H9 (cell line): ENCODE measurements around the gene SLK. TPM values are rescaled to one million over a fixed set of nuclear protein-coding genes. Genes with fewer than 3 reads are reported as not detected.

ENCODE experiments used
- DNase-seq: peaks from one replicate; pipeline ENCODE4 v3.0.0-alpha.2; 2017
- H2AFZ ChIP-seq: one replicate; pipeline ENCODE4 v1.6.1; 2013; ENCODE audit warnings: mild to moderate bottlenecking, low read length, control low read depth, moderate library complexity
- H2AK5ac ChIP-seq: 2 replicates; pipeline ENCODE4 v1.6.1; 2013; ENCODE audit warnings: low read length, control low read depth, mixed read lengths; ENCODE audit not compliant: insufficient read length
- H2BK120ac ChIP-seq: one replicate; pipeline ENCODE4 v1.6.1; 2013; ENCODE audit warnings: low read depth, mild to moderate bottlenecking, low read length, control low read depth, inconsistent platforms; ENCODE audit not compliant: poor library complexity, severe bottlenecking
- H2BK12ac ChIP-seq: 2 replicates; pipeline ENCODE4 v1.6.1; 2013; ENCODE audit warnings: low read length, control low read depth, mixed read lengths, low read depth; ENCODE audit not compliant: insufficient read length
- H2BK15ac ChIP-seq: 2 replicates; pipeline ENCODE4 v1.6.1; 2013; ENCODE audit warnings: low read depth, low read length, control low read depth
- H2BK20ac ChIP-seq: one replicate; pipeline ENCODE4 v1.6.1; 2013; ENCODE audit warnings: low read depth, mild to moderate bottlenecking, low read length, control low read depth, inconsistent platforms; ENCODE audit not compliant: poor library complexity, severe bottlenecking
- H2BK5ac ChIP-seq: 2 replicates; pipeline ENCODE4 v1.6.1; 2013; ENCODE audit warnings: low read length, control low read depth, mixed read lengths; ENCODE audit not compliant: insufficient read length
- H3K14ac ChIP-seq: 2 replicates; pipeline ENCODE4 v1.6.1; 2013; ENCODE audit warnings: low read length, control low read depth; ENCODE audit not compliant: insufficient read depth
- H3K18ac ChIP-seq: 2 replicates; pipeline ENCODE4 v1.6.1; 2013; ENCODE audit warnings: low read depth, mild to moderate bottlenecking, mixed read lengths, low read length, control low read depth; ENCODE audit not compliant: insufficient read length
- H3K23ac ChIP-seq: 2 replicates; pipeline ENCODE4 v1.6.1; 2013; ENCODE audit warnings: low read length, control low read depth, mixed read lengths, low read depth; ENCODE audit not compliant: insufficient read length
- H3K23me2 ChIP-seq: 2 replicates; pipeline ENCODE4 v1.6.1; 2013; ENCODE audit warnings: low read depth, mild to moderate bottlenecking, mixed read lengths, low read length, control low read depth; ENCODE audit not compliant: insufficient read length, poor library complexity, severe bottlenecking
- H3K27ac ChIP-seq: 2 replicates; pipeline ENCODE4 v1.5.1; 2013; ENCODE audit warnings: low read length, control low read depth, mixed read lengths, low read depth; ENCODE audit not compliant: insufficient read length
- H3K27me3 ChIP-seq: 2 replicates; pipeline ENCODE4 v1.6.1; 2013; ENCODE audit warnings: low read length, control low read depth, inconsistent platforms; ENCODE audit not compliant: insufficient read depth
- H3K4ac ChIP-seq: 2 replicates; pipeline ENCODE4 v1.6.1; 2013; ENCODE audit warnings: low read depth, mild to moderate bottlenecking, control low read depth, inconsistent platforms, low read length, moderate library complexity
- H3K4me1 ChIP-seq: 2 replicates; pipeline ENCODE4 v1.6.1; 2013; ENCODE audit warnings: low read length, control low read depth, inconsistent platforms; ENCODE audit not compliant: insufficient read depth
- H3K4me2 ChIP-seq: 2 replicates; pipeline ENCODE4 v1.6.1; 2013; ENCODE audit warnings: low read length, control low read depth, mixed read lengths; ENCODE audit not compliant: insufficient read length, insufficient read depth
- H3K56ac ChIP-seq: 2 replicates; pipeline ENCODE4 v1.6.1; 2013; ENCODE audit warnings: low read depth, mild to moderate bottlenecking, mixed read lengths, low read length, control low read depth; ENCODE audit not compliant: insufficient read length
- H3K79me1 ChIP-seq: 2 replicates; pipeline ENCODE4 v1.6.1; 2013; ENCODE audit warnings: low read depth, mild to moderate bottlenecking, moderate library complexity, low read length, control low read depth, inconsistent platforms; ENCODE audit not compliant: insufficient read depth, poor library complexity, severe bottlenecking
- H3K79me2 ChIP-seq: 2 replicates; pipeline ENCODE4 v1.6.1; 2013; ENCODE audit warnings: low read length, control low read depth, inconsistent platforms; ENCODE audit not compliant: insufficient read depth
- H3K9ac ChIP-seq: 2 replicates; pipeline ENCODE4 v1.6.1; 2013; ENCODE audit warnings: low read length, control low read depth, mixed read lengths; ENCODE audit not compliant: insufficient read length; ENCODE audit errors: extremely low read depth
- H3K9me3 ChIP-seq: one replicate; pipeline ENCODE4 v1.6.1; 2013; ENCODE audit warnings: low read depth, low read length, inconsistent platforms; ENCODE audit not compliant: control insufficient read depth
- H3T11ph ChIP-seq: one replicate; pipeline ENCODE4 v1.6.1; 2013; ENCODE audit warnings: mild to moderate bottlenecking, low read length, control low read depth, inconsistent platforms
- H4K20me1 ChIP-seq: one replicate; pipeline ENCODE4 v1.6.1; 2013; ENCODE audit not compliant: control insufficient read depth, insufficient read length, insufficient read depth
- H4K5ac ChIP-seq: 2 replicates; pipeline ENCODE4 v1.6.1; 2013; ENCODE audit warnings: low read depth, mild to moderate bottlenecking, mixed read lengths, low read length, control low read depth; ENCODE audit not compliant: insufficient read length
- H4K8ac ChIP-seq: replicated peaks from 2 replicates; pipeline ENCODE4 v1.6.1; 2013; ENCODE audit warnings: low read length, control low read depth, mixed read lengths, low read depth; ENCODE audit not compliant: insufficient read length
- H4K91ac ChIP-seq: 2 replicates; pipeline ENCODE4 v1.6.1; 2013; ENCODE audit warnings: low read depth, mild to moderate bottlenecking, moderate library complexity, mixed read lengths, low read length, control low read depth; ENCODE audit not compliant: insufficient read length
- H3K27ac Mint-ChIP-seq, 3 experiments: 2 replicates in 2 of 3; 3 replicates in 1 of 3; pipeline ENCODE4 v1.8.0; 2020 to 2021; ENCODE audit warnings: mixed read lengths in 3 of 3, mild to moderate bottlenecking in 1 of 3, moderate library complexity in 1 of 3
- H3K27me3 Mint-ChIP-seq: 2 replicates; pipeline ENCODE4 v1.8.0; 2021; ENCODE audit warnings: low read depth, mild to moderate bottlenecking, moderate library complexity, mixed read lengths
- H3K36me3 Mint-ChIP-seq, 3 experiments: 2 replicates in 2 of 3; 3 replicates in 1 of 3; pipeline ENCODE4 v1.8.0; 2020 to 2021; ENCODE audit warnings: low read depth in 3 of 3, mixed read lengths in 3 of 3; ENCODE audit not compliant: insufficient read depth in 1 of 3
- H3K4me1 Mint-ChIP-seq, 2 experiments: 2 replicates each; pipeline ENCODE4 v1.8.0; 2020; ENCODE audit warnings: mixed read lengths in 2 of 2
- H3K4me3 Mint-ChIP-seq, 2 experiments: 2 replicates in 1 of 2; 3 replicates in 1 of 2; pipeline ENCODE4 v1.8.0; 2020 to 2021; ENCODE audit warnings: mild to moderate bottlenecking in 2 of 2, mixed read lengths in 2 of 2, moderate library complexity in 1 of 2
- H3K9me3 Mint-ChIP-seq, 2 experiments: 2 replicates in 1 of 2; 3 replicates in 1 of 2; pipeline ENCODE4 v1.8.0; 2020; ENCODE audit warnings: mild to moderate bottlenecking in 2 of 2, mixed read lengths in 2 of 2, moderate library complexity in 1 of 2
- CTCF ChIP-seq: fragments of 200-600 bp; sonication (generic); conservative IDR thresholded peaks from 3 replicates; pipeline ENCODE4 v1.8.0; 2021; ENCODE audit warnings: antibody characterized with exemption, mild to moderate bottlenecking
- WGBS: extraction: QIAGEN DNeasy Blood & Tissue Kit; methylation state at CpG from one replicate; pipeline ENCODE4 v1.1.7; 2013; ENCODE audit warnings: missing lambda C conversion rate, low lambda C conversion rate, mixed read lengths; ENCODE audit not compliant: insufficient read length; ENCODE audit errors: extremely low coverage; 5-methylcytosine and 5-hydroxymethylcytosine counted together
- total RNA-seq: library from RNA; stranded (reverse); gene quantifications from 2 replicates; pipeline ENCODE4 v1.2.1, GENCODE V29; 2021

SLK gene
- total RNA-seq, 1 experiment from 2014 or later: 21.0 TPM

DNA sequence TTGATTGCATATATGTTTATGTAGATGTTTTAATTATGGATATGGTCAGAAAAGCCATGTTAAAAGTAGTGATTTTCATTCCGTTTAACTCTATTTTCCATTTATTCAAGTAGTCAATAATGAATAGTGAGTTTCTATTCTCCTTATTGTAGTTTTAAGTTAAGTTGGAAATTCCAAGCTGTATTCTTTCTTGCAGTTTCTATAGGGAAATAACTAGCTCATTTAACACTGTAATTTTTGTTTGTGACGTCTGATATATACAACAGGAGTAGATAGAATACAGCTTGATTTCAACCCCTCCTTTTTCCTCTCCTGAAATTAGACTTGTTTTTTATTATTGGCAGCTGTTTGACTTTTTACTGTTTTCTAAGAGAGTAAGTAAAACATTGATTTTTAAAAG, 47.2 kb downstream of the SLK start:
- no peak overlapping the region for H2AFZ ChIP-seq
- TF ChIP-seq CTCF: no peak

More for the DNA sequence above, 47.2 kb downstream of the SLK start:
- Histone ChIP-seq H4K5ac (no peak overlapping the region), H3K18ac (no peak overlapping the region), H4K20me1 (no peaks in the 10 kb centered on the region), H3K27me3 (no peaks in the 10 kb centered on the region), H4K91ac (no peak overlapping the region), H3K4me2 (no peak overlapping the region), H2BK15ac (no peak overlapping the region), H3K14ac (no peak overlapping the region), H3K4ac (no peak overlapping the region), H2BK20ac (no peak overlapping the region), H3K56ac (no peak overlapping the region), H4K8ac (no peak overlapping the region), H3K27ac (no peak overlapping the region), H2BK5ac (no peak overlapping the region), H2BK120ac (no peak overlapping the region), H2AK5ac (no peak overlapping the region), H3K79me1 (no peaks in the 10 kb centered on the region), H2BK12ac (no peak overlapping the region), H3K79me2 (no peaks in the 10 kb centered on the region), H3K9ac (no peak overlapping the region), H3K23ac (no peak overlapping the region), H3K23me2 (no peaks in the 10 kb centered on the region), H3K4me1 (no peaks in the 10 kb centered on the region), H3K9me3 (no peaks in the 10 kb centered on the region), H3T11ph (no peak overlapping the region)
- Mint-ChIP-seq H3K27ac (no peak overlapping the region), H3K27me3 (no peaks in the 10 kb centered on the region), H3K9me3 (no peaks in the 10 kb centered on the region), H3K36me3 (peaks cover 2 to 6% (median 2%) of the 10 kb centered on the region in 3 experiments; a peak in 3 of 7 replicates), H3K4me1 (peaks cover 5% of the 10 kb centered on the region in 2 experiments), H3K4me3 (no peak overlapping the region)
- DNase-seq: no peak
- no CpG with 5 or more reads among the region's 2 CpGs for WGBS
